SK-N-SH (cell line): ENCODE measurements around the gene SP2. TPM values are rescaled to one million over a fixed set of nuclear protein-coding genes. Genes with fewer than 3 reads are reported as not detected.

ENCODE experiments used
- CTCF ChIA-PET: fragments of 300-600, 350-600 bp; formaldehyde crosslinking; extraction: SDS; loops from one replicate; lab custom pipeline; 2021; lab: Yijun Ruan, JAX
- POLR2A ChIA-PET: fragments of 350-600 bp; sonication (Branson Sonifier 250); formaldehyde crosslinking; extraction: SDS; loops from one replicate; lab custom pipeline; 2020; ENCODE audit warnings: antibody characterized with exemption, inconsistent platforms; lab: Yijun Ruan, JAX
- DNase-seq: peaks from one replicate; pipeline ENCODE4 v3.0.0; 2012
- H2AFZ ChIP-seq: fragments of 200-600 bp; sonication (generic); 2 replicates; pipeline ENCODE4 v1.8.1; 2016; ENCODE audit warnings: antibody characterized with exemption, mild to moderate bottlenecking, low read depth
- H3F3A ChIP-seq: fragments of 200-600 bp; sonication (generic); replicated peaks from 2 replicates; pipeline ENCODE3; 2016; ENCODE audit warnings: antibody characterized with exemption, mild to moderate bottlenecking; ENCODE audit not compliant: insufficient read depth
- H3K27ac ChIP-seq, 2 experiments: fragments of 200-500 bp in 1 of 2; fragments of 200-600 bp in 1 of 2; sonication (Bioruptor generic) in 1 of 2; sonication (generic), shearing (Covaris generic) in 1 of 2; 2 replicates each; pipeline versions ENCODE4 v1.5.1 to v1.6.1; 2014 to 2016; ENCODE audit warnings: low read depth in 2 of 2, inconsistent platforms in 1 of 2, low read length in 1 of 2, mild to moderate bottlenecking in 1 of 2, mixed read lengths in 1 of 2
- H3K27me3 ChIP-seq: fragments of 200-600 bp; sonication (generic), shearing (Covaris generic); 2 replicates; pipeline ENCODE4 v1.6.1; 2016; ENCODE audit warnings: mixed run types; ENCODE audit not compliant: insufficient read depth
- H3K36me3 ChIP-seq, 2 experiments: fragments of 200-500 bp in 1 of 2; fragments of 200-600 bp in 1 of 2; sonication (Bioruptor generic) in 1 of 2; sonication (generic) in 1 of 2; replicated peaks in 1 of 2; 2 replicates each; pipeline versions ENCODE3 to v1.5.1; 2014 to 2016; ENCODE audit warnings: low read length in 1 of 2, mild to moderate bottlenecking in 1 of 2; ENCODE audit not compliant: insufficient read depth in 2 of 2, control insufficient read depth in 1 of 2
- H3K4me1 ChIP-seq, 2 experiments: fragments of 200-500 bp in 1 of 2; fragments of 200-600 bp in 1 of 2; sonication (Bioruptor generic) in 1 of 2; sonication (generic), shearing (Covaris generic) in 1 of 2; 2 replicates each; pipeline versions ENCODE4 v1.5.1 to v1.6.1; 2014 to 2016; ENCODE audit warnings: low read depth in 1 of 2, low read length in 1 of 2, mixed run types in 1 of 2; ENCODE audit not compliant: insufficient read depth in 2 of 2, control insufficient read depth in 1 of 2
- H3K4me2 ChIP-seq: fragments of 200-600 bp; sonication (generic), shearing (Covaris generic); 2 replicates; pipeline ENCODE4 v1.6.1; 2017; ENCODE audit warnings: mixed run types
- H3K4me3 ChIP-seq, 2 experiments: fragments of 200-500 bp in 1 of 2; fragments of 200-600 bp in 1 of 2; sonication (Bioruptor generic) in 1 of 2; sonication (generic), shearing (Covaris generic) in 1 of 2; 2 replicates each; pipeline versions ENCODE4 v1.5.1 to v1.8.1; 2014 to 2016; ENCODE audit warnings: low read depth in 2 of 2, inconsistent platforms in 1 of 2, low read length in 1 of 2, mild to moderate bottlenecking in 1 of 2, mixed read lengths in 1 of 2, moderate library complexity in 1 of 2
- H3K79me2 ChIP-seq: fragments of 200-600 bp; sonication (generic); 2 replicates; pipeline ENCODE4 v1.8.1; 2017; ENCODE audit warnings: mild to moderate bottlenecking; ENCODE audit not compliant: insufficient read depth
- H3K9ac ChIP-seq: fragments of 200-600 bp; sonication (generic); 2 replicates; pipeline ENCODE4 v1.6.1; 2017; ENCODE audit warnings: mixed run types
- H3K9me2 ChIP-seq: fragments of 200-600 bp; sonication (generic); 2 replicates; pipeline ENCODE4 v1.6.1; 2017; ENCODE audit warnings: mixed run types
- H3K9me3 ChIP-seq: fragments of 200-600 bp; sonication (generic); 2 replicates; pipeline ENCODE4 v1.6.1; 2017; ENCODE audit warnings: mixed run types, mild to moderate bottlenecking, moderate library complexity
- H4K20me1 ChIP-seq: fragments of 200-600 bp; sonication (generic); 2 replicates; pipeline ENCODE4 v1.6.1; 2017; ENCODE audit warnings: mild to moderate bottlenecking, mixed run types; ENCODE audit not compliant: insufficient read depth
- CHD2 ChIP-seq: fragments of 150-350 bp; IDR thresholded peaks from 2 replicates; pipeline ENCODE4 v1.6.1; 2018; ENCODE audit warnings: low read length; ENCODE audit not compliant: partially characterized antibody
- ELF1 ChIP-seq: IDR thresholded peaks from 2 replicates; pipeline ENCODE4 v1.4.0; 2012
- EZH2phosphoT487 ChIP-seq: fragments of 200-600 bp; sonication (generic); IDR thresholded peaks from 2 replicates; pipeline ENCODE4 v1.6.1; 2017; ENCODE audit warnings: low read depth, mixed run types, mild to moderate bottlenecking, antibody characterized with exemption, moderate library complexity, borderline replicate concordance
- NFIC ChIP-seq: IDR thresholded peaks from 2 replicates; pipeline ENCODE4 v1.4.0; 2012; ENCODE audit warnings: borderline replicate concordance
- RAD21 ChIP-seq: IDR thresholded peaks from 2 replicates; pipeline ENCODE4 v1.6.1; 2012; ENCODE audit warnings: mild to moderate bottlenecking, low read length
- RFX5 ChIP-seq: IDR thresholded peaks from 2 replicates; pipeline ENCODE4 v1.6.1; 2012; ENCODE audit warnings: mild to moderate bottlenecking, improper control_type of control experiment, low read length
- YY1 ChIP-seq: IDR thresholded peaks from 2 replicates; pipeline ENCODE4 v1.4.0; 2012; ENCODE audit warnings: low read depth, mild to moderate bottlenecking
- WGBS: methylation state at CpG from one replicate; pipeline ENCODE4 v1.1.6; 2017; ENCODE audit warnings: low lambda C conversion rate; 5-methylcytosine and 5-hydroxymethylcytosine counted together
- polyA plus RNA-seq, 3 experiments: library from polyadenylated mRNA; depleted of rRNA; stranded (reverse); fragments of >200 nt; gene quantifications; 2 replicates each; pipeline ENCODE4 v1.2.3, GENCODE V29; 2012
- TF ChIP-seq, protein P1 (sequence below): IDR thresholded peaks from 2 replicates; pipeline ENCODE4 v1.4.0; 2012; ENCODE audit warnings: low read depth, borderline replicate concordance
- TF ChIP-seq, protein P2 (sequence below): IDR thresholded peaks from 2 replicates; pipeline ENCODE4 v1.4.0; 2012; ENCODE audit warnings: low read depth
- TF ChIP-seq, protein P3 (sequence below): fragments of 150-350 bp; IDR thresholded peaks from 2 replicates; pipeline ENCODE4 v1.6.1; 2017; ENCODE audit warnings: antibody characterized with exemption, low read length, low read depth, borderline replicate concordance
- TF ChIP-seq, protein P4 (sequence below): fragments of 200-600 bp; sonication (generic); IDR thresholded peaks from 2 replicates; pipeline ENCODE4 v1.6.1; 2017; ENCODE audit warnings: antibody characterized with exemption, mild to moderate bottlenecking, moderate library complexity

SP2 gene
- polyA plus RNA-seq, 1 of the 3 experiments (the other 2 are of a cell fraction), result 16.7 TPM

DNA sequence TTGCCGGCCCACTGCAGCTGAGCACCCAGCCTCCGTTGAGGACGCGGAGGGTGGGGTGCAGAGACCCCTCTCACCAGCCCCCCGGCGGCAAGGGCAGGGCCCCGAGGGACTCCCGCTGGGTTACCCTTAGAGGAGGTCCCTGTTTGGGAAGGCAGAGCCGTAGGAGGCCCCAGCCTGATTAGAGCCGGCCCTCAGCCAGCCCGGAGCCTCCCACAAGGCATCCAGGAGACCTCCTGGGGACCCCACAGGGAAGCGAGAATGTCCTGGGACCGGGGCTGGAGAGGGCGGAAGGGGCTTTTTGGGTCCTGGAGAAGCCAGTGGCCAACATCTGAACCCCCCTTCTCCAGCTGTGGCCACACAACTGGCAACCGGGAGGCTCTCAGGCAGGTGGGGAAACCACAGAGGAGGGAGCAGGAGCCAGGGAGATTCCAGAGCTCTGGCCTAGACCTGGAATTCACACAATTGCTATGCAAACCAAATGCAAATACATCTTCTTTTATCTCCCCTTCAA lies 23.3 kb upstream of the SP2 start (continued):
- TF ChIP-seq, protein P1, sequence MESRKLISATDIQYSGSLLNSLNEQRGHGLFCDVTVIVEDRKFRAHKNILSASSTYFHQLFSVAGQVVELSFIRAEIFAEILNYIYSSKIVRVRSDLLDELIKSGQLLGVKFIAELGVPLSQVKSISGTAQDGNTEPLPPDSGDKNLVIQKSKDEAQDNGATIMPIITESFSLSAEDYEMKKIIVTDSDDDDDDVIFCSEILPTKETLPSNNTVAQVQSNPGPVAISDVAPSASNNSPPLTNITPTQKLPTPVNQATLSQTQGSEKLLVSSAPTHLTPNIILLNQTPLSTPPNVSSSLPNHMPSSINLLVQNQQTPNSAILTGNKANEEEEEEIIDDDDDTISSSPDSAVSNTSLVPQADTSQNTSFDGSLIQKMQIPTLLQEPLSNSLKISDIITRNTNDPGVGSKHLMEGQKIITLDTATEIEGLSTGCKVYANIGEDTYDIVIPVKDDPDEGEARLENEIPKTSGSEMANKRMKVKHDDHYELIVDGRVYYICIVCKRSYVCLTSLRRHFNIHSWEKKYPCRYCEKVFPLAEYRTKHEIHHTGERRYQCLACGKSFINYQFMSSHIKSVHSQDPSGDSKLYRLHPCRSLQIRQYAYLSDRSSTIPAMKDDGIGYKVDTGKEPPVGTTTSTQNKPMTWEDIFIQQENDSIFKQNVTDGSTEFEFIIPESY, result no peak
- TF ChIP-seq ELF1 (no peak), EZH2phosphoT487 (no peak)

DNA sequence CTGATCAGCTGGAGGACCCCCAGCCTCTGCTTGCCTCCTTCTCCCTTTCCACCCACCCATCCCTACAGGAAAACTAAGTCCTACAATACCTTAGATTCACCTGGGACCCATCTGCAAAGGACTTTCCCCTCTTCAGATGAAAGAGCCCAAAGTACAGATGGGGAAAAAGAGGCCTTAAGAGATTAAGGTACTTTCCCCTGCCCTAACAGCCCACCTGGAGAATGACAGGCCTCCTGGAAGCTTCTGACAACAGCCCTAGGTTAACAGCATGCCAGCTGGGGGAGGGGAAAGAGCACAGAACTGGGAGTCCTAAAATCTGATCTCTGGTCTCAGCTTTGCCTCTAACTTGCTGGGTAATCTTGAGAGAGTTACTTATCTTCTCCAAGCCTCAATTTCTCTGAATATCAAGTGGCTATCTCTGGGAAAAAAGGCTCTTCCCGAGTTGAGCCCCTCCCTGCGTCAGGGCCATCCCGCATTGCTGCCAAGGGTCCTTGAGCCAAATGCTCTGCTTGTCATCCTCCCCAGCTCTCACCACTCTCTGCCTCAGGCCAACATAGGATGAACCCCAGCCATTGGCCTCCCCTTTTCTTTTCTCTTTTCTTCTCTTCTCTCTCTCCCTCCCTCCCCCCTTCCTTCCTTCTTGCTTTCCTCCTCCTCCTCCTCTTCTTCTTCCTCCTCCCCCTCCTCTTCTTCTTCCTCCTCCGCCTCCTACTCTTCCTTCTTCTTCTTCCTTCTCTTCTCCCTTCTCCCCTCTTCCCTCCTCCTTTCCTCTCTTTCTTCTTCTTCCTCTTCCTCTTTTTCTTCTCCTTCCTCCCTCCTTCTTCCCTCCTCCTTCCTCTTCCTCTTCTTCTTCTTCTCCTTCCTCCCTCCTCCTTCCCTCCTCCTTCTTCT lies 22.6 kb upstream of the SP2 start:
- POLR2A ChIA-PET, result interaction anchor here (1.2 kb wide), 1 partner anchor 10 kb away, joined by 3 read pairs; no protein-coding TSS in a partner anchor
- Histone ChIP-seq H3K4me3 (no peak overlapping the region), H3K9me2 (no peaks in the 10 kb centered on the region), H3F3A (no peaks in the 10 kb centered on the region), H2AFZ (no peak overlapping the region), H3K9ac (no peak overlapping the region), H3K27ac (no peak overlapping the region), H4K20me1 (no peaks in the 10 kb centered on the region), H3K4me1 (peaks cover 0 to under 1% of the 10 kb centered on the region in 2 experiments; a peak in 1 of 4 replicates), H3K4me2 (no peak overlapping the region), H3K36me3 (no peaks in the 10 kb centered on the region), H3K27me3 (peaks cover 73% of the 10 kb centered on the region), H3K9me3 (no peaks in the 10 kb centered on the region), H3K79me2 (no peaks in the 10 kb centered on the region)
- WGBS, result 52% methylated on average over 4 of the region's 4 CpGs
- no peak for TF ChIP-seq EZH2phosphoT487
- no peak for TF ChIP-seq YY1
- CTCF ChIA-PET, result interaction anchor here (1.1 to 9.4 kb wide), 4 partner anchors 16 to 32 kb away, joined by 3 to 108 read pairs (median 20); partner anchors contain the start of gene SCRN2
- no peak for DNase-seq

DNA sequence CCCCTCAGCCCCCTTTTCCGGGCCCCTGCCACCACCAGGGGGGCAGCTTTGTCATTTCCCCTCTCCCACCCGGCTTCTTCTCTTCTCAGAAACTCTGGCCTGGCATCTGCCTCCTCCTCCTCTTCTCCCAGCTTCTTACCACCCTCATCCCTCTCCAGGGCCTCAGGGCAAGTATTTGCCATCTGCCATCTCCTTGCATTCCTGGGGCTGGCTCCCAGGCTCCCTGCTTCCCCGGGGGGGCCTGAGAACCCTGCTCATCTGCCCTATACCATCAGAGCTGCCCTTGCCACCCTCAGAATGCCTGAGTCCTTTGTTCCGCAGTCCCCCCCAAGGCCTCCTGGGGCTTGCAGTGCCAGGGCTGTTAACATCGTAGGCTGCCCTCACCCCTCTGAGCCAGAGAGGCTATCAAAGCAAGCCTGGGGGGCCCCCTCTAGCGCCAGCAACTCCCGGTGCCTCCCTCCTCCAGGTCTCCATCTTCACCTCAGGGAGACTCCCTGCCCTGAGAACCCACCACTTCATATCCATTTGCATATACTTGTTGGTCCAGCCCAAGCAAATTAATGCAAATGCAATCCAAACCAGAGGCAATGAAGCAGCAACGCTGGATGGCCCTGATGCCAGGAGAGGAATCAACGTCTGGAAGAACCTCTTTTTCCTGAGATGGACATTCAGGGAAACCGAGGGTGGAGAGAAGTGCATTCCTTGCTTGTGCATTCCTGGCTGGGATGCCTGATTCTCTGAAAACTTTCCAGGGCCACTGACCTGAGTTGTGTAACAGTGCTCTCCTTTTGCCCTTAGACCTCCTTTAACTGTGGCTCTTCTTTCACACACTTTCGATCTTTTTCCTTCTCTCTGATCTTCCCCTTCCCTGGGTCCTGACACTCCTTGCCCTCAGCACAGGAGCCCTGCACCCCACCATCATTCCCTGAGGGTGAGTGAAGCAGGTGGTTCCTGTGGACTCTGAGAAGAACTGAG lies 20.7 kb upstream of the SP2 start:
- H3K79me2 ChIP-seq, result no peaks in the 10 kb centered on the region
- 36% methylated on average over 11 of the region's 11 CpGs for WGBS
- H3K27me3 ChIP-seq, result peaks cover 59% of the 10 kb centered on the region
- ChIA-PET CTCF (interaction anchor here (0.9 to 9.4 kb wide), 6 partner anchors 14 to 74 kb away, joined by 3 to 108 read pairs (median 14); partner anchors contain the start of gene SCRN2), POLR2A (no interaction called here)
- no peak overlapping the region for H3K4me3 ChIP-seq
- peaks cover 5% of the 10 kb centered on the region for H3F3A ChIP-seq
- no peak overlapping the region for H3K9ac ChIP-seq
- no peak overlapping the region for H3K27ac ChIP-seq
- peaks cover 0 to 8% of the 10 kb centered on the region in 2 experiments; a peak in 1 of 4 replicates for H3K4me1 ChIP-seq
- no peaks in the 10 kb centered on the region for H3K9me2 ChIP-seq
- no peaks in the 10 kb centered on the region for H3K9me3 ChIP-seq
- H3K4me2 ChIP-seq, result no peak overlapping the region
- no peaks in the 10 kb centered on the region for H3K36me3 ChIP-seq
- no peak overlapping the region for H2AFZ ChIP-seq
- TF ChIP-seq CHD2 (no peak), YY1 (no peak), RFX5 (no peak), RAD21 (no peak), NFIC (no peak)
- TF ChIP-seq, protein P2, sequence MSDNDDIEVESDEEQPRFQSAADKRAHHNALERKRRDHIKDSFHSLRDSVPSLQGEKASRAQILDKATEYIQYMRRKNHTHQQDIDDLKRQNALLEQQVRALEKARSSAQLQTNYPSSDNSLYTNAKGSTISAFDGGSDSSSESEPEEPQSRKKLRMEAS, result no peak
- TF ChIP-seq, protein P3, sequence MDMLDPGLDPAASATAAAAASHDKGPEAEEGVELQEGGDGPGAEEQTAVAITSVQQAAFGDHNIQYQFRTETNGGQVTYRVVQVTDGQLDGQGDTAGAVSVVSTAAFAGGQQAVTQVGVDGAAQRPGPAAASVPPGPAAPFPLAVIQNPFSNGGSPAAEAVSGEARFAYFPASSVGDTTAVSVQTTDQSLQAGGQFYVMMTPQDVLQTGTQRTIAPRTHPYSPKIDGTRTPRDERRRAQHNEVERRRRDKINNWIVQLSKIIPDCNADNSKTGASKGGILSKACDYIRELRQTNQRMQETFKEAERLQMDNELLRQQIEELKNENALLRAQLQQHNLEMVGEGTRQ, result no peak
- TF ChIP-seq, protein P4, sequence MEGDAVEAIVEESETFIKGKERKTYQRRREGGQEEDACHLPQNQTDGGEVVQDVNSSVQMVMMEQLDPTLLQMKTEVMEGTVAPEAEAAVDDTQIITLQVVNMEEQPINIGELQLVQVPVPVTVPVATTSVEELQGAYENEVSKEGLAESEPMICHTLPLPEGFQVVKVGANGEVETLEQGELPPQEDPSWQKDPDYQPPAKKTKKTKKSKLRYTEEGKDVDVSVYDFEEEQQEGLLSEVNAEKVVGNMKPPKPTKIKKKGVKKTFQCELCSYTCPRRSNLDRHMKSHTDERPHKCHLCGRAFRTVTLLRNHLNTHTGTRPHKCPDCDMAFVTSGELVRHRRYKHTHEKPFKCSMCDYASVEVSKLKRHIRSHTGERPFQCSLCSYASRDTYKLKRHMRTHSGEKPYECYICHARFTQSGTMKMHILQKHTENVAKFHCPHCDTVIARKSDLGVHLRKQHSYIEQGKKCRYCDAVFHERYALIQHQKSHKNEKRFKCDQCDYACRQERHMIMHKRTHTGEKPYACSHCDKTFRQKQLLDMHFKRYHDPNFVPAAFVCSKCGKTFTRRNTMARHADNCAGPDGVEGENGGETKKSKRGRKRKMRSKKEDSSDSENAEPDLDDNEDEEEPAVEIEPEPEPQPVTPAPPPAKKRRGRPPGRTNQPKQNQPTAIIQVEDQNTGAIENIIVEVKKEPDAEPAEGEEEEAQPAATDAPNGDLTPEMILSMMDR, result no peak
- no peak for DNase-seq
- H4K20me1 ChIP-seq, result no peaks in the 10 kb centered on the region
